OCI-LY1 (cell line): ENCODE results near the gene PUSL1.

Source experiments
- EZH2 ChIP-seq: fragments of 200-600 bp; sonication (generic), shearing (Covaris generic); IDR thresholded peaks from 2 replicates; pipeline ENCODE4 v1.8.0; 2017; ENCODE audit warnings: borderline replicate concordance, mixed run types, mild to moderate bottlenecking, antibody characterized with exemption, low read length, moderate library complexity, mixed read lengths
- TF ChIP-seq, protein P1 (sequence below): fragments of 200-600 bp; sonication (generic), shearing (Covaris generic); IDR thresholded peaks from 2 replicates; pipeline ENCODE4 v1.5.1; 2017; ENCODE audit warnings: mild to moderate bottlenecking, antibody characterized with exemption, low read length, moderate library complexity, mixed read lengths

DNA sequence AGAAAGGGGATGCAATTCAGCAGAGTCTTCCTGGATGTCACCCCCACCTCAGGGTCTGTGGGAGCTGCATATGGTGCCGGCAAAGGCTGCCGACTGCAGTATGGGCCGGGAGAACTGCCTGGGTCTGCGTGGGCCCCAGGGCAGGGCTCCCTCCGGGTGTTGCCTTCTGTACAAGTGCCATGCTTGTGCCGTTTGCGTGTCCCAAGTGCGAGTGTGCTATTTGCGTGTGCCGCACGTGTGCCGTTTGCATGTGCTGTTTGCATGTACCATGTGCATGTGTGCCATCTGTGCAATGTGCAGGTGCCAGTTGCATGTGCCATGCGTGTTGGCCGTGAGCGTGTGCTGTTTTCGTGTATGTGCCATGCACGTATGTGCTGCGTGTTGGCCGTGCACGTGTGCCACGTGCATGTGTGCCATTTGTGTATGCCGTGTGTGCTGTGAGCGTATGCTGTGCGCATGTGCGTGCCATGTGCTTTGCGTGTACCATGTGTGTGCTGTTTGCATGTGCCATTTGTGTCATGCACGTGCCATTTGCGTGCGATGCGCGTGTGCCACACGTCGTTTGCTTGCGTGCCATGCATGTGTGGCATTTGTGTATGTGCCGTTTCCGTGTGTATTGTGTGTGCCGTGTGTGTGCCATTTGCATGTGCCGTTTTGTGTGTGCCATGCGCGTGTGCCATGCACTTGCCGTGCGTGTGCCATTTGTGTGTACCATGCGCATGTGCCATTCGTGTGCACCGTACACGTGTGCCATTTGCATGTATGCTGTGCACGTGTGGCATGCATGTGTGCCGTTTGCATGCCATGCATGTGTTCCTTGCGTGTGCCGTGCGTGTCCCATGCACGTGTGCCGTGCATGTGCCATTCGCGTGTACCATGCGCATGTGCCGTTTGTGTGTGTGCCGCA, 21.2 kb downstream of the PUSL1 start:
- TF ChIP-seq, protein P1, sequence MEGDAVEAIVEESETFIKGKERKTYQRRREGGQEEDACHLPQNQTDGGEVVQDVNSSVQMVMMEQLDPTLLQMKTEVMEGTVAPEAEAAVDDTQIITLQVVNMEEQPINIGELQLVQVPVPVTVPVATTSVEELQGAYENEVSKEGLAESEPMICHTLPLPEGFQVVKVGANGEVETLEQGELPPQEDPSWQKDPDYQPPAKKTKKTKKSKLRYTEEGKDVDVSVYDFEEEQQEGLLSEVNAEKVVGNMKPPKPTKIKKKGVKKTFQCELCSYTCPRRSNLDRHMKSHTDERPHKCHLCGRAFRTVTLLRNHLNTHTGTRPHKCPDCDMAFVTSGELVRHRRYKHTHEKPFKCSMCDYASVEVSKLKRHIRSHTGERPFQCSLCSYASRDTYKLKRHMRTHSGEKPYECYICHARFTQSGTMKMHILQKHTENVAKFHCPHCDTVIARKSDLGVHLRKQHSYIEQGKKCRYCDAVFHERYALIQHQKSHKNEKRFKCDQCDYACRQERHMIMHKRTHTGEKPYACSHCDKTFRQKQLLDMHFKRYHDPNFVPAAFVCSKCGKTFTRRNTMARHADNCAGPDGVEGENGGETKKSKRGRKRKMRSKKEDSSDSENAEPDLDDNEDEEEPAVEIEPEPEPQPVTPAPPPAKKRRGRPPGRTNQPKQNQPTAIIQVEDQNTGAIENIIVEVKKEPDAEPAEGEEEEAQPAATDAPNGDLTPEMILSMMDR: no peak
- no peak for TF ChIP-seq EZH2
